ENCODE measurements around the gene ZFAND2B. TPM values are rescaled to one million over a fixed set of nuclear protein-coding genes. Genes with fewer than 3 reads are reported as not detected.

Gene ZFAND2B
- total RNA-seq (10 to 100 TPM; 19.0 to 26.6 (median 22.1) TPM), polyA plus RNA-seq (10 to 100 TPM; 22.4 to 46.2 (median 32.6) TPM)
- long read RNA-seq, donor 1, transcript ZFAND2B-212 (10 exons, 1,199 nt): major isoform, 6 of 18 reads
- long read RNA-seq, donor 1, transcript ZFAND2B-201 (9 exons, 1,314 nt): major isoform, 6 of 18 reads
- long read RNA-seq, donor 1, partial matches to known transcripts: 0 of 18 reads
- long read RNA-seq, donor 1, other reads (novel, unspliced or antisense): 5 of 18 reads
- long read RNA-seq, donor 2, transcript ZFAND2B-212 (10 exons, 1,199 nt): major isoform, 15 of 31 reads
- long read RNA-seq, donor 2, transcript ZFAND2B-201 (9 exons, 1,314 nt): minor isoform, 7 of 31 reads
- long read RNA-seq, donor 2, partial matches to known transcripts: 0 of 31 reads
- long read RNA-seq, donor 2, other reads (novel, unspliced or antisense): 4 of 31 reads

- Histone ChIP-seq H3K27me3 (ENCODE audit: insufficient read depth in 3 of 3, low read length in 2 of 3) (no peaks in the 10 kb centered on the region), H3K27ac (peak within 1 kb of the TSS; percentile 91), H3K9me3 (no peaks in the 10 kb centered on the region), H3K4me1 (peaks cover 15% of the 10 kb centered on the region), H3K36me3 (ENCODE audit: insufficient read depth in 1 of 2, low read depth in 1 of 2) (peaks cover 3 to 41% of the 10 kb centered on the region in 2 donors), H3K4me3 (peak within 1 kb of the TSS; percentile 75)
- intact Hi-C loops (cut with DNase I): loop anchor here in 1 of 2 donors (1.0 kb wide), 1 partner anchor 28 kb away; the partner anchor contains the start of gene RETREG2
- peak; percentile 95 to 97 for DNase-seq
- TF ChIP-seq CTCF (IDR thresholded peaks at IDR 0.05): peak; percentile 9
- WGBS, 3 donors: 0 to 1% (median 0%) methylated on average over 59 to 76 of the region's 76 CpGs
- ATAC-seq: peak; percentile 97 to 98 (median 98)
These were observed at the start of gene ZFAND2B for GRCh38 chr2:219206328-219207133. ZFAND2B (plus strand) TSS chr2:219206782; CDS start chr2:219206988, 206 bp downstream.

DNA sequence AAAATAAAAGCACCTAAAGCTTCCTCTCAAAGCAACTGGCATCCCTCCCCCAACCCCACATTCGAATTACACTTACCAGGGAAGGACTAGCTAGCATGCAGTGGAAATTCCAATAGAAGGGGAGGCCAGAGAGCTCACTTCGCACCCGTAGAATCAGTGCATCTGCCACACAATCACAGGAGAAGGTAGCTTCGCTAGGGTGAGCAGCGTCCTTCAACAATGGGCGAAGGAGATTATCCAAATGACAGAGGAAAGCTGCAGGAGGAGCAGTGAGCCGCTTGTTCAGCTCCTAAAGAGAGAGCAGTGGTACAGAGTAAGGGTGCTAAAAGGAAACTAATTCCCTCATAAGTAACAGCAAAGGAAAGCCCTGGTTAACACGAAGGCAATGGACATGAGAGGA, 49.2 kb upstream of the ZFAND2B start:
- no peak overlapping the region for H3K4me3 ChIP-seq
- no peak for ATAC-seq
- WGBS, 3 donors: 86 to 87% (median 87%) methylated on average over 8 of the region's 8 CpGs
- no peak for TF ChIP-seq CTCF (IDR thresholded peaks at IDR 0.05)
- peaks cover 0 to 47% of the 10 kb centered on the region in 2 donors for H3K36me3 ChIP-seq (ENCODE audit: insufficient read depth in 1 of 2, low read depth in 1 of 2)
- H3K27ac ChIP-seq: no peak overlapping the region
- no peak for DNase-seq
- H3K9me3 ChIP-seq: no peaks in the 10 kb centered on the region
- no peaks in the 10 kb centered on the region for H3K27me3 ChIP-seq (ENCODE audit: insufficient read depth in 3 of 3, low read length in 2 of 3)
- peaks cover 5% of the 10 kb centered on the region for H3K4me1 ChIP-seq
- intact Hi-C loops (cut with DNase I): no loop called here

DNA sequence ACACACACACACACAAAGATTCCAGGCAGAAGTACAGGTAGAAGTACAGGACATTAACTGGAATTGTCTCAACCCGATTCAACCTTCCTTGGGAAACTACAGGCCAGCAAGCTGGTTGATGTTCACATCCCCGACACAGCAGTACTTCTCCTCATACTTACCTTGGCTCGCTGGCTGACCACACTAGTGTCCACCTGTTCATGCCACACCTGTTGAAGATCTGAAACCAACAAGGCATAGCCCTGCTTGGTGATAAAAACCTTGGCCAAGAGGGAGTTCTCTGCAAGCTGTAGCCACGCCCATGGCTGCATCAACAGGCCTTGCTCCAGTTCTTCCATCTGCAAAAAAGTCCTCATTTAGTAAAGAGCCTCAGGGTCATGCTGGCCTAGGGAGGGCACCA, 48.6 kb upstream of the ZFAND2B start:
- ATAC-seq: no peak

GRCh38 chr2:219158586-219158985, 48.0 kb upstream of the ZFAND2B start:
- WGBS, 3 donors: 90 to 97% (median 90%) methylated on average over 3 of the region's 3 CpGs
- Histone ChIP-seq H3K27ac (no peak overlapping the region), H3K4me1 (peaks cover 5% of the 10 kb centered on the region), H3K4me3 (no peak overlapping the region), H3K27me3 (ENCODE audit: insufficient read depth in 3 of 3, low read length in 2 of 3) (no peaks in the 10 kb centered on the region), H3K36me3 (ENCODE audit: insufficient read depth in 1 of 2, low read depth in 1 of 2) (peaks cover 0 to 35% of the 10 kb centered on the region in 2 donors), H3K9me3 (no peaks in the 10 kb centered on the region)
- TF ChIP-seq CTCF (IDR thresholded peaks at IDR 0.05): no peak
- ATAC-seq: no peak
- DNase-seq: no peak
- intact Hi-C loops (cut with DNase I): no loop called here

More for the DNA sequence above, 48.6 kb upstream of the ZFAND2B start:
- intact Hi-C loops (cut with DNase I): no loop called here
- WGBS, 3 donors: 94 to 97% (median 96%) methylated on average over 4 of the region's 4 CpGs
- no peaks in the 10 kb centered on the region for H3K27me3 ChIP-seq (ENCODE audit: insufficient read depth in 3 of 3, low read length in 2 of 3)
- no peaks in the 10 kb centered on the region for H3K9me3 ChIP-seq
- H3K27ac ChIP-seq: no peak overlapping the region
- peaks cover 0 to 41% of the 10 kb centered on the region in 2 donors for H3K36me3 ChIP-seq (ENCODE audit: insufficient read depth in 1 of 2, low read depth in 1 of 2)
- DNase-seq: no peak
- H3K4me1 ChIP-seq: peaks cover 5% of the 10 kb centered on the region
- TF ChIP-seq CTCF (IDR thresholded peaks at IDR 0.05): no peak
- no peak overlapping the region for H3K4me3 ChIP-seq
